Liver (tissue), 9 donors: Measurements from ENCODE around the gene GALNT16. TPM values are rescaled to one million over a fixed set of nuclear protein-coding genes. Genes with fewer than 3 reads are reported as not detected.

ENCODE experiments used
- DNase-seq: peaks from one replicate; pipeline ENCODE4 v3.0.0-alpha.2; 2017; ENCODE audit warnings: low spot score
- H3K27ac ChIP-seq, 2 donors: one replicate each; pipeline ENCODE4 v1.7.0; 2013; ENCODE audit warnings: inconsistent platforms in 2 of 2, low read length in 2 of 2, control low read depth in 1 of 2, low read depth in 1 of 2, mild to moderate bottlenecking in 1 of 2
- H3K27me3 ChIP-seq, 4 donors: one replicate each; pipeline versions ENCODE4 v1.6.1 to v1.7.0; 2013; ENCODE audit warnings: low read length in 3 of 4, inconsistent platforms in 1 of 4, mild to moderate bottlenecking in 1 of 4, moderate library complexity in 1 of 4; ENCODE audit not compliant: control insufficient read depth in 4 of 4, insufficient read depth in 4 of 4
- H3K36me3 ChIP-seq, 4 donors: one replicate each; pipeline versions ENCODE4 v1.6.1 to v1.7.0; 2013; ENCODE audit warnings: low read length in 3 of 4, mild to moderate bottlenecking in 3 of 4, low read depth in 1 of 4, moderate library complexity in 1 of 4; ENCODE audit not compliant: control insufficient read depth in 4 of 4, insufficient read depth in 3 of 4
- H3K4me1 ChIP-seq, 4 donors: one replicate each; pipeline versions ENCODE4 v1.6.1 to v1.7.0; 2013; ENCODE audit warnings: low read length in 3 of 4, mild to moderate bottlenecking in 3 of 4, moderate library complexity in 1 of 4; ENCODE audit not compliant: control insufficient read depth in 4 of 4, insufficient read depth in 4 of 4
- H3K4me3 ChIP-seq, 3 donors: one replicate each; pipeline versions ENCODE4 v1.6.1 to v1.7.0; 2013; ENCODE audit warnings: low read length in 3 of 3, control low read depth in 1 of 3, low read depth in 1 of 3, mild to moderate bottlenecking in 1 of 3
- H3K9ac ChIP-seq, 2 donors: one replicate each; pipeline ENCODE4 v1.7.0; 2013; ENCODE audit warnings: low read length in 2 of 2, mild to moderate bottlenecking in 2 of 2, moderate library complexity in 2 of 2, control low read depth in 1 of 2, low read depth in 1 of 2
- H3K9me3 ChIP-seq, 4 donors: one replicate each; pipeline versions ENCODE4 v1.6.1 to v1.7.0; 2013; ENCODE audit warnings: low read length in 3 of 4; ENCODE audit not compliant: control insufficient read depth in 4 of 4
- ATF3 ChIP-seq: IDR thresholded peaks from 2 replicates; pipeline ENCODE4 v1.6.1; 2016; ENCODE audit warnings: antibody characterized with exemption
- CTCF ChIP-seq: fragments of 150-350 bp; IDR thresholded peaks from 2 replicates; pipeline ENCODE4 v1.5.1; 2017; ENCODE audit warnings: improper control_type of control experiment, low read depth, low read length; ENCODE audit not compliant: missing input control
- EGR1 ChIP-seq, 2 donors: IDR thresholded peaks; 2 replicates each; pipeline ENCODE4 v1.6.1; 2016 to 2018; ENCODE audit warnings: antibody characterized with exemption in 2 of 2, low read depth in 2 of 2
- FOXA1 ChIP-seq: IDR thresholded peaks from 2 replicates; pipeline ENCODE4 v1.6.1; 2016; ENCODE audit warnings: antibody characterized with exemption
- FOXA2 ChIP-seq: IDR thresholded peaks from 2 replicates; pipeline ENCODE4 v1.6.1; 2016; ENCODE audit warnings: antibody characterized with exemption
- GABPA ChIP-seq, 2 donors: IDR thresholded peaks in 1 of 2; conservative IDR thresholded peaks in 1 of 2; 2 replicates each; pipeline ENCODE4 v1.6.1; 2016; ENCODE audit warnings: antibody characterized with exemption in 2 of 2, mild to moderate bottlenecking in 1 of 2, moderate library complexity in 1 of 2
- HNF4A ChIP-seq, 2 donors: conservative IDR thresholded peaks; 2 replicates each; pipeline ENCODE4 v1.6.1; 2016; ENCODE audit warnings: antibody characterized with exemption in 2 of 2, mild to moderate bottlenecking in 2 of 2
- HNF4G ChIP-seq: IDR thresholded peaks from 2 replicates; pipeline ENCODE4 v1.6.1; 2016; ENCODE audit warnings: antibody characterized with exemption
- JUND ChIP-seq, 2 donors: IDR thresholded peaks; 2 replicates each; pipeline ENCODE4 v1.6.1; 2016; ENCODE audit warnings: antibody characterized with exemption in 2 of 2
- MAX ChIP-seq: IDR thresholded peaks from 2 replicates; pipeline ENCODE4 v1.6.1; 2016; ENCODE audit warnings: antibody characterized with exemption
- NR2F2 ChIP-seq: IDR thresholded peaks from 2 replicates; pipeline ENCODE4 v1.6.1; 2016; ENCODE audit warnings: antibody characterized with exemption
- RAD21 ChIP-seq, 2 donors: IDR thresholded peaks; 2 replicates each; pipeline ENCODE4 v1.6.1; 2016; ENCODE audit warnings: antibody characterized with exemption in 2 of 2, mild to moderate bottlenecking in 2 of 2
- REST ChIP-seq: IDR thresholded peaks from 2 replicates; pipeline ENCODE4 v1.6.1; 2016; ENCODE audit warnings: antibody characterized with exemption, mild to moderate bottlenecking
- RXRA ChIP-seq, 2 donors: IDR thresholded peaks; 2 replicates each; pipeline ENCODE4 v1.6.1; 2017 to 2018; ENCODE audit warnings: antibody characterized with exemption in 2 of 2, mild to moderate bottlenecking in 1 of 2
- SP1 ChIP-seq: IDR thresholded peaks from 2 replicates; pipeline ENCODE4 v1.6.1; 2018; ENCODE audit warnings: antibody characterized with exemption, mild to moderate bottlenecking
- TAF1 ChIP-seq: conservative IDR thresholded peaks from 2 replicates; pipeline ENCODE4 v1.6.1; 2016; ENCODE audit warnings: antibody characterized with exemption, mild to moderate bottlenecking
- YY1 ChIP-seq: IDR thresholded peaks from 2 replicates; pipeline ENCODE4 v1.6.1; 2016; ENCODE audit warnings: antibody characterized with exemption, mild to moderate bottlenecking
- ZBTB33 ChIP-seq: IDR thresholded peaks from 2 replicates; pipeline ENCODE4 v1.6.1; 2016; ENCODE audit warnings: antibody characterized with exemption
- WGBS: extraction: QIAGEN DNeasy Blood & Tissue Kit; methylation state at CpG from one replicate; pipeline ENCODE4 v1.1.7; 2013; 5-methylcytosine and 5-hydroxymethylcytosine counted together
- polyA plus RNA-seq, 2 donors: library from polyadenylated mRNA; stranded (reverse) in 1 of 2; unstranded in 1 of 2; fragments of 200-250 nt in 1 of 2; fragments of >200 nt in 1 of 2; fragmentation: Nextera tagmentation in 1 of 2; extraction: Ambion mirVana in 1 of 2; gene quantifications; one replicate each; pipeline versions ENCODE4 v1.2.1 to v1.2.3, GENCODE V29; 2013 to 2015
- total RNA-seq, 2 donors: library from RNA; depleted of rRNA; stranded (reverse); fragments of >200 nt; gene quantifications; one replicate each; pipeline ENCODE4 v1.2.3, GENCODE V29; 2014
- donor health status: healthy.
- donor health status: healthy.
- donor health status: healthy.
- donor health status: healthy.
- donor health status: healthy.

GALNT16 gene
- total and polyA plus RNA-seq, 4 donors: 0.25 to 1.2 (median 0.71) TPM

- Histone ChIP-seq H3K9ac (no peak overlapping the region), H3K36me3 (no peaks in the 10 kb centered on the region), H3K4me1 (no peaks in the 10 kb centered on the region), H3K4me3 (no peak overlapping the region), H3K9me3 (no peaks in the 10 kb centered on the region), H3K27ac (no peak overlapping the region), H3K27me3 (no peaks in the 10 kb centered on the region)
- TF ChIP-seq NR2F2 (no peak), HNF4G (no peak), SP1 (no peak), GABPA (IDR thresholded peaks at IDR 0.05 in 1 of 2, conservative IDR thresholded peaks at IDR 0.05 in 1 of 2) (no peak), RXRA (IDR thresholded peaks at IDR 0.05) (no peak), ZBTB33 (no peak), CTCF (no peak), YY1 (no peak), ATF3 (no peak), MAX (no peak), FOXA2 (no peak), HNF4A (conservative IDR thresholded peaks at IDR 0.05) (no peak), RAD21 (IDR thresholded peaks at IDR 0.05) (no peak), EGR1 (IDR thresholded peaks at IDR 0.05; ENCODE audit: low read depth in 2 of 2) (no peak), TAF1 (no peak), FOXA1 (no peak), JUND (IDR thresholded peaks at IDR 0.05) (no peak), REST (no peak)
- DNase-seq: no peak
- 98% methylated on average over 8 of the region's 8 CpGs for WGBS
These were observed 60.0 kb downstream of the GALNT16 start for GRCh38 chr14:69319911-69320310.
